ENCODE results near the gene GNAO1. TPM values are rescaled to one million over a fixed set of nuclear protein-coding genes. Genes with fewer than 3 reads are reported as not detected.

Gene GNAO1
- total and polyA plus RNA-seq, 2 donors (not counting 1 experiment from before 2014, with no cell fraction given): 0.13 to 5.1 TPM

DNA sequence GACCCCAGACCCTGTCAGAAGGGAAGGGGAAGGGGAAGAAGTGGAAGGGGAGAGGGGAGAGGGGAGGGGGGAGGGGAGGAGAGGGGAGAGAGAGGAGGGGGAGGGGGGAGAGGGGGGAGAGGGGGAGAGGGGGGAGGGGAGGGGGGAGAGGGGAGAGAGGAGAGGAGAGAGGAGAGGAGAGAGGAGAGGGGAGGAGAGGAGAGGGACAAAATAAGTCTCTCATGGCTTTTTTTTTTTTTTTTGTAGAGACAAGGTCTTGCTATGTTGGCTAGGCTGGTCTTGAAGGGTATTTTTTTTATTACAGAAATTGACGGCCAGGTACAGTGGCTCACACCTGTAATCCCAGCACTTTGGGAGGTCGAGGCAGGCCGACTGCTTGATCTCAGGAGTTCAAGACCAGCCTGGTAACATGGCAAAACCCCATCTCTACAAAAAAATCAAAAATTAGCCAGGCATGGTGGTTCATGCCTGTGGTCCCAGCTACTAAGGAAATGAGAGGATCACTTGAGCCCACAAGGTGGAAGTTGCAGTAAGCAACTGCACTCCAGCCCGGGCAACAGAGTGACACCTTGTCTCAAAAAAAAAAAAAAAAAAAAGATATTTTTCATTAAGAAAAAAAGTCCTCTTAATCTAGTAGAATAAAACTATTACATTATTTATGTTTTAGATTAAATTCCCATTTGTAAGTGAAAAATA, 214.8 kb downstream of the GNAO1 start:
- POLR2A ChIA-PET: no interaction called here
- Mint-ChIP-seq H3K4me1 (peaks cover 5% of the 10 kb centered on the region), H3K9me3 (ENCODE audit: insufficient read depth) (no peaks in the 10 kb centered on the region), H3K27me3 (no peaks in the 10 kb centered on the region), H3K4me3 (no peak overlapping the region), H3K27ac (no peak overlapping the region)
- no peak overlapping the region for H3K4me2 ChIP-seq (replicated peaks; ENCODE audit: low read depth, low read length, poor library complexity, severe bottlenecking)
- TF ChIP-seq EZH2 (IDR thresholded peaks at IDR 0.05; ENCODE audit: borderline replicate concordance, insufficient read depth, low read depth, low read length, poor library complexity, severe bottlenecking) (no peak), CTCF (IDR thresholded peaks at IDR 0.05) (no peak)
- H3K79me2 ChIP-seq (ENCODE audit: control insufficient read depth, insufficient read depth, low read length): peaks cover 51% of the 10 kb centered on the region
- intact Hi-C loops (cut with micrococcal nuclease): loop anchor here (10.0 kb wide), 1 partner anchor 49 kb away; the partner anchor contains the start of genes NUDT21 and OGFOD1
- H3K9ac ChIP-seq (ENCODE audit: low read length): no peak overlapping the region
- H3K27ac ChIP-seq (ENCODE audit: low read length in 2 of 2): no peak overlapping the region
- DNase-seq (no peak), ATAC-seq (ENCODE audit: low read depth) (no peak)
- peaks cover 32% of the 10 kb centered on the region for H4K20me1 ChIP-seq (ENCODE audit: control insufficient read depth, insufficient read depth, low read length, poor library complexity, severe bottlenecking)
- H3K36me3 ChIP-seq (replicated peaks in 1 of 2; ENCODE audit: control extremely low read depth in 1 of 2, control insufficient read depth in 1 of 2, extremely low read depth in 1 of 2, insufficient read depth in 2 of 2, low read length in 1 of 2): peaks cover 20 to 78% of the 10 kb centered on the region in 2 experiments
- CTCF ChIA-PET: no interaction called here
- H2AFZ ChIP-seq (ENCODE audit: insufficient read depth, low read depth, low read length, poor library complexity, severe bottlenecking): no peak overlapping the region
- no peaks in the 10 kb centered on the region for H3K4me1 ChIP-seq (ENCODE audit: control insufficient read depth in 2 of 2, insufficient read depth in 2 of 2, low read length in 2 of 2)
- 83% methylated on average over 2 of the region's 4 CpGs for WGBS (ENCODE audit: insufficient coverage)
- H3K9me3 ChIP-seq (ENCODE audit: control extremely low read depth in 1 of 3, control insufficient read depth in 2 of 3, insufficient read depth in 1 of 3, low read length in 2 of 3): no peaks in the 10 kb centered on the region
- no peak overlapping the region for H3K4me3 ChIP-seq (ENCODE audit: control extremely low read depth in 1 of 5, extremely low read depth in 1 of 5, insufficient read depth in 1 of 5, low read depth in 2 of 5, low read length in 4 of 5)
- H3K27me3 ChIP-seq (replicated peaks in 1 of 4; ENCODE audit: control extremely low read depth in 1 of 4, control insufficient read depth in 3 of 4, insufficient read depth in 4 of 4, low read length in 3 of 4): no peaks in the 10 kb centered on the region

Small RNAs within 50 kb of the gene (small RNA-seq; reads per million reads assigned to genes)
- gene MIR3935 (ENCODE audit: insufficient read length, low read depth, low replicate concordance): not detected

Other genes with a start within 250 kb of the GNAO1 start
- 225 and 234 TPM in 2 replicates for gene AMFR, start 234.1 kb downstream of the GNAO1 start, total RNA-seq
- gene AMFR, start 234.1 kb downstream of the GNAO1 start, polyA plus RNA-seq: 118 and 165 TPM in 2 replicates

All from B cell (primary cell).